Retinal pigment epithelial cell (primary cell): ENCODE measurements around the gene SDK1.

Source experiments
- DNase-seq: peaks from one replicate; pipeline ENCODE4 v3.0.0-alpha.2; 2010; ENCODE audit warnings: low read depth
- H3K4me3 ChIP-seq: 2 replicates; pipeline ENCODE4 v1.5.1; 2011; ENCODE audit warnings: mild to moderate bottlenecking, low read length, control low read depth, moderate library complexity
- TF ChIP-seq, protein P1 (sequence below): conservative IDR thresholded peaks from 2 replicates; pipeline ENCODE4 v1.5.1; 2011; ENCODE audit warnings: low read depth, low read length, control low read depth, inconsistent platforms

The SDK1 gene

DNA sequence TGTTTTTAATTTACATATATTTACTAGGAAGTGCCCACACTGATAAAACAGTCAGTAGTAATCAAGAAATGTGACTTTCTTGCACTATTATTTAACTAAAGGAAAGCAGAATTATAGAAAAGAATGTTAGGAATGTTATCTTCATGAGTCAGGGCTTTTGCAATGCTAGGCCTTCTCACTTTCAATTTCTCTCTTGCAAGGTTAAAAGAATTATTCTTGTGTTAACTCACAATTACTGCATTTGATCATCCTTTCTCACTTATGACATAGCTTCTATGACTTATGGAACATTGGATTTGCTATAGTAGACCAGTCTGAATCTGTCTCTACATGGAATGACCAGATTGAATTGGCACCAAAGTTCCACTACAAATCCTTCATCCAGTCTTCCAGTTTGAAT is 192.4 kb downstream of the SDK1 start:
- no peak overlapping the region for H3K4me3 ChIP-seq
- peak; percentile 43 for DNase-seq
- TF ChIP-seq, protein P1, sequence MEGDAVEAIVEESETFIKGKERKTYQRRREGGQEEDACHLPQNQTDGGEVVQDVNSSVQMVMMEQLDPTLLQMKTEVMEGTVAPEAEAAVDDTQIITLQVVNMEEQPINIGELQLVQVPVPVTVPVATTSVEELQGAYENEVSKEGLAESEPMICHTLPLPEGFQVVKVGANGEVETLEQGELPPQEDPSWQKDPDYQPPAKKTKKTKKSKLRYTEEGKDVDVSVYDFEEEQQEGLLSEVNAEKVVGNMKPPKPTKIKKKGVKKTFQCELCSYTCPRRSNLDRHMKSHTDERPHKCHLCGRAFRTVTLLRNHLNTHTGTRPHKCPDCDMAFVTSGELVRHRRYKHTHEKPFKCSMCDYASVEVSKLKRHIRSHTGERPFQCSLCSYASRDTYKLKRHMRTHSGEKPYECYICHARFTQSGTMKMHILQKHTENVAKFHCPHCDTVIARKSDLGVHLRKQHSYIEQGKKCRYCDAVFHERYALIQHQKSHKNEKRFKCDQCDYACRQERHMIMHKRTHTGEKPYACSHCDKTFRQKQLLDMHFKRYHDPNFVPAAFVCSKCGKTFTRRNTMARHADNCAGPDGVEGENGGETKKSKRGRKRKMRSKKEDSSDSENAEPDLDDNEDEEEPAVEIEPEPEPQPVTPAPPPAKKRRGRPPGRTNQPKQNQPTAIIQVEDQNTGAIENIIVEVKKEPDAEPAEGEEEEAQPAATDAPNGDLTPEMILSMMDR = no peak

DNA sequence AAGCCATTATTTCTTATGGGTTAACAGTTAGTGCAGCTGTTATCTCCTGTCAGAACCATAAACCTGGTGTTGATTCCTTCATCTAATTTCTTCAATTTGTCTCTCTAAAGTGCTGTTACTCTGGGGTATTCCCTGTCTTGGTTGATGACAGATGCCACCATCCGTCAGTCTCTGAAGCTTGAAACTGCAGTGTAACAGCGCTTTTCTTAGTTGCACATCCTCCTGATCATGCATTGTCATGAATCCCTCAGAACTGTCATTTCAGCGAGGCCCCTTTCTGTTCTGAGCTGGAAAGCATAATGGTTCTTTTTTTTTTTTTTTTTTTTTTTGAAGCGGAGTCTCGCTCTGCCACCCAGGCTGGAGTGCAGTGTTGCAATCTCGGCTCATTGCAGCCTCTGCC is 193.9 kb downstream of the SDK1 start:
- TF ChIP-seq, protein P1 = no peak
- no peak overlapping the region for H3K4me3 ChIP-seq
- DNase-seq = no peak

DNA sequence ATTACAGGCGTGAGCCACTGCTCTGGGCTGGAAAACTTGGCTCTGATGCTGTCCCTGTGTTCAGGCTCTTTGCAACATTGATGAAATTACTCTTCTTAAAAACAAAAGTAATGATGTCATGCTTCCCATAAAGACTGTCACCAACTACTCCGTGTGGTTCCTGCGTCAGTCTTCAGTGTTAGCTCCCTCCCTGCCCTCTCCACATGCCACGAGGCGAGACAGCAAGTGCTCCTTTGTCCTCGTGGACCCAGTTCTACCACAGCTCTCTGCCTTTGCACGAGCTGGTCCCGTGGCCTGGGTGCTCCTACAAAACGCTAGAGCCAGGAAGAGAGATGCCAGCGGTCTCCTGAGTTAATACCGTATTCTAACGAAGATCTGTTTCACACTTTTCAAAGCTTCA is 194.5 kb downstream of the SDK1 start:
- H3K4me3 ChIP-seq = no peak overlapping the region
- DNase-seq = no peak
- TF ChIP-seq, protein P1 = no peak

DNA sequence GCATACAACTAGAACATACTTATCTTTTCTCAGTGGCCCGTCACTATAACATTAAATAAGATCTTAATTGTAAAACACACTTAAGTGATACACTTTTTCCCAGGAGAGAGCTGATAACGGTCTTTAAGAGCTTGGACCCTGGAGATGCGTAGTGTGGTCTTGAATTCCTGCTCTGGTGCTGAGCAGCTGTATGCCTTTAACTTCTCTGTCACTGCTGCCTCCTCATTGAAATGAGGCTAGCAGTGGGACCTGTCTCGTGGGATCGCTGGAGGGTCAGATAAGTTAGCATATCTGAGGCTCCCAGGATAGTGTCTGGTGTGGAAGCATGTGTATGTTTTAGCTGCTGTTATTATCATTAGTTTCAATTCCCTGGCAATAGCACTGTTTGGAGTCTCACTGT is 194.9 kb downstream of the SDK1 start:
- no peak overlapping the region for H3K4me3 ChIP-seq
- DNase-seq = no peak
- TF ChIP-seq, protein P1 = no peak

DNA sequence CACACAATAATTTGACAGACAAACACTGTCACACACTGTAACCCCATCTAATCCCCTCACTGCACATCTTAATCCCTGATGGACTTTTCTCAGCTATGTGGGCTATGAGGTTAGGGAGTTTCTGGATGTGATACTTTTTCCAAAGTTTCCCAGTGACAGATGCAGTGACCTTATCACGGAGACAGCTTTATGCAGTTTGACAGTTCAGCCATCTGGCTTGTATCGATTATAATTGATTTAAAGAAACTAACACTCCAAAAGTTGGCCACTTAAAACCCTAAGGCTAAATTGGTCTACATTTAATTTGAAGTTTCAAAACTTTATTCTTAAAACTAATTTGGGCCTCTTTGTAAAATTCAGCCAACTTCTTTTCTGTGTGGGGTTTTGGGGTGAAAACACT is 196.7 kb downstream of the SDK1 start:
- TF ChIP-seq, protein P1 = no peak
- no peak for DNase-seq
- no peak overlapping the region for H3K4me3 ChIP-seq

DNA sequence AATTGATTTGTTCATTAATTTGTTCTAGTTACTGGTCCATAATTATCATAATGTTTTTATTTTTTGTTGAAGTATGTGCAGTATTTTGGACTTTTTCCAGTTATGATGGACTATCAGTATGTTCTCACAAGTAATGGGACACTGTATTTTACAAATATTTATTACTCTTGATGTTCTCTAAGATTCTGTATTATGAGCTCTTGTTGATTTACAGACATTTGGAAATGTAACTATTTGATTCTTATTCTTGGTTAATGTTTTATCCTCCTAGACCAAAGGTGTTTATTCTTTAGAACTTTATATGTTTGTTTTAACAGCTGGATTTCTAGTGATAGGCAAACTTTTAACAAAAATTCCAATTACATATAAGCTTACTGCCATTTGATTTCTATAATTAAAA is 200.6 kb downstream of the SDK1 start:
- TF ChIP-seq, protein P1 = no peak
- H3K4me3 ChIP-seq = no peak overlapping the region
- no peak for DNase-seq

DNA sequence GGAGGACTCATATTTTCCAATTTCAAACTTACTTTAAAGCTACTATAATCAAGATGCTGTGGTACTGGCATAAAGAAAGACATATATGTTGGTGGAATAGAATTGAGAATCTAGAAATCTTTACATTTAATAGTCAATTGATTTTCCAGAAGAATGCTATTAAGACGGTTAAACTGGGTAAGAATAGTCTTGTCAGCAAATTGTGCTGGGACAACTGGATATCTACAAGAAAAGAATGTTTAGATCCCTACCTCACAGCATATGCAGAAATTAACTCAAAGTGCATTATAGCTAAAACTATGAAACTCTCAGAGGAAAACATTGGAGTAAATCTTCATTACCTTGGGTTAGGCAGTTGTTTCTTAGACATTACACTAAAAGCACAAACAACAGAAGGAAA is 203.3 kb downstream of the SDK1 start:
- no peak for DNase-seq
- H3K4me3 ChIP-seq = no peak overlapping the region
- TF ChIP-seq, protein P1 = no peak
